HG02885 (cell line): Measurements from ENCODE around the gene SCAMP2.

Experiments used
- ATAC-seq: cut with Tn5 transposase; IDR thresholded peaks from one replicate; pipeline ENCODE4 v1.9.1; 2021; ENCODE audit warnings: mild to moderate bottlenecking; ENCODE audit not compliant: unreplicated experiment, poor library complexity

SCAMP2 gene

DNA sequence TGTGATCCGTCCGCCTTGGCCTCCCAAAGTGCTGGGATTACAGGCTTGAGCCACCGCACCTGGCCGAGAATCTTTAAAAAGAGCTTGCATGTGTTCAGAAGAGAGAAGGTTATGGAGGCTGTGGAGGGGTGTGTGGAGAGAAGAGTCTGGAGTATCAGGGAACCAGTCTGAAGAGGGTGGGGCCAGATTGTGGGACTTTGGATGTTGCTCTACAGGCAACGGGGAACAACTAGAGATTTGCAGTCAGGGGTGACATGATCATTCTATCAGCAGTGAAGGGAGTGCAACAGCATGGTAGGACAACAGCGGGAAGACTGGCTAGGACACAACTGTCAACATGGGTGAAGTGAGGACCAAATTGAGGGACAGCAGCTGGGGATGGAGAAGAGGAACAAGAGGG lies 8.9 kb downstream of the SCAMP2 start:
- no peak for ATAC-seq

GRCh38 chr15:74863239-74864056 lies 9.7 kb downstream of the SCAMP2 start:
- ATAC-seq = no peak

GRCh38 chr15:74858369-74858740 lies 14.8 kb downstream of the SCAMP2 start:
- ATAC-seq = no peak

DNA sequence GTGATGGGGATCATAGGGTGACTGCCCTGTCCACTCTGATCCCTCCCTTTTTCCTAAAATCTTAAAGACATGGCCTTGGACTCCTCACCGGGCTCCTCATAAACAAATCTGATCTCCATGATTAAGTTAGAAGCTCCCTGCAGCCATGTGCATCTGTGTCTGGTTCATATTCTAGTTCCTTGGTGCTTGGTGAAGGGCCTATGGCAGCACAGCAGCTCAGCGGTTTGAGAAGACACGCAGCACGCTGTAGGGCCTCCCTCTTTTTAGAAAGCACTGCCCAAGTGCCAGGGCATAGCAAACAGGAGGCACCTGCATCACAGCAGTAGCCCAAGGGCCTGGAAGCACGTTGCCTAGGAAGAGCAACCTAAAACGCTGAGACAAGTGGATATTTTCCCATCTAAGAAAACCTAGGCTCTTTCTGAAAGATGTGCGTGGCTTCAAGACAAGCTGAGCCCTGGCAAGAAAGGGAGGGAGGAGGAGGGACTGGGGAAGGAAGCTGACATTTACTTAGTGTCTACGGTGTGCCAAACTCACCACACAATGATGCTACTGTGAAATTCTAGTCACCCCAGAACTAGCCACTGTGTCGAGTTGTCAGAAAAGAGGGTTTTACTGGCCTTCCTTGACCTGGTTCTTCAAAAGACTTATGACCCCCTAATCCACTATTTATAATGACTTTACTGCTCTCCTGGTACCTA lies 15.3 kb downstream of the SCAMP2 start:
- peak; percentile 32 for ATAC-seq

DNA sequence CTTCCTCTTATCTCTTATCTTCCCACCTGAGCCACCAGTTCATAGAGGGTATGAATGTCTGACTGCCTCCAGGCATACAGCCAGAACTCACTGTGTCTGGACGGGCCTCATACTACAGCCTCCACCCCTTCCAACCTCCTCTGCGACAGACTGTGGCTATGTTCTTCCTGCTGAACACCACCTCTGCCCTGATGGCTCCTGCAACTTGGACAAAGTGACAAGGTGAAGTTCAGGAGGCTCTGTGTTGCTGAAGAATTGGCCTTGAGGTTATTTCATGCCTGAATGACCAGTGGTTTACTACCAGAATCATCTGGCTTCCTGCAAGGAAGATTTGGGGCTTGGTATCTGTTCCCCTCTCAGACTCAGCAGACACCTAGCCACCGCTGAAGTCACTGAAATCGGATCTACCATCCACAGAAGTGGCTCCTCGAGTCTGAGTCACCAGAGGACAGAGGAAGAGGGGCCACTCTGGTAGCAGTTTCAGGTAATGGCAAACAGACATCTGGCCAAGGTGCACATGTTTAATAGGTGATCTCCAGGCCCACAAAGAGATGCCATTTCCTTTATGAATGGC lies 16.0 kb downstream of the SCAMP2 start:
- peak; percentile 62 for ATAC-seq

DNA sequence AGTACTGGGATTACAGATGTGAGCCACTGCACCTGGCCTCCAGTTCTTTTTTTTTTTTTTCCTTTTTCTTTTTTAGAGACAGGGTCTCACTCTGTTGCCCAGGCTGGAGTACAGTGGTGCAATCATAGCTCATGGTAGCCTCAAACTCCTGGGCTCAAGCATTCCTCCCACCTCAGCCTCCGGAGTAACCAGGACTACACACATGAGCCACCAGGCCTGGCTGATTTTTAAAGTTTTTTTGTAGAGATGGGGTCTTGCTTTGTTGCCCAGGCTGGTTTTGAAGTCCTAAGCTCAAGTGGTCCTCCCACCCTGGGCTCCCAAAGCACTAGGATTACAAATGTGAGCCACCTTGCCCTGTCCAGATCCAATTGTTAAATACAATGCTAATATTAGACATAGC lies 16.6 kb downstream of the SCAMP2 start:
- no peak for ATAC-seq

GRCh38 chr15:74855857-74856256 lies 17.3 kb downstream of the SCAMP2 start:
- no peak for ATAC-seq

GRCh38 chr15:74854453-74855022 lies 18.6 kb downstream of the SCAMP2 start:
- ATAC-seq = no peak

DNA sequence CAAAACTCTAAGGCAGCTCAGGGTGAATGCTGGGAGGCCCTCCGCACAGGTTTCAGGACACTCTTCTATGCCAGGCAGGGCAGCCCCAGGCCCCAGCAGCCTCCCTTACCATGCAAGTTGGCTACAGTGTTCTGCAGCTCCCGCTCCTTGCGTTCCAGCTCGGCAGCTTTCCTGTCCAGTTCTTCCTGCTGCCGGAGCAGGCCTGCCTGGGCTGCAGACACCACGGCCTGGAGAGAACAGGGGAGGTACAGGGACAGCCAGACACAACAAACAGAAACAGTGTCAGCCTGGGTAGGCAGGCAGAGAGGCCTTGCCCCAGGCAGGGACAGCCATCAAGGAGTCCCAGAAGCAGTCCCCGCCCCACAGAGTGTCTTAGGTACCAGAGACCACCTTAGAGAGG lies 21.2 kb downstream of the SCAMP2 start:
- ATAC-seq = no peak

GRCh38 chr15:74850393-74850792 lies 22.8 kb downstream of the SCAMP2 start:
- ATAC-seq = no peak

DNA sequence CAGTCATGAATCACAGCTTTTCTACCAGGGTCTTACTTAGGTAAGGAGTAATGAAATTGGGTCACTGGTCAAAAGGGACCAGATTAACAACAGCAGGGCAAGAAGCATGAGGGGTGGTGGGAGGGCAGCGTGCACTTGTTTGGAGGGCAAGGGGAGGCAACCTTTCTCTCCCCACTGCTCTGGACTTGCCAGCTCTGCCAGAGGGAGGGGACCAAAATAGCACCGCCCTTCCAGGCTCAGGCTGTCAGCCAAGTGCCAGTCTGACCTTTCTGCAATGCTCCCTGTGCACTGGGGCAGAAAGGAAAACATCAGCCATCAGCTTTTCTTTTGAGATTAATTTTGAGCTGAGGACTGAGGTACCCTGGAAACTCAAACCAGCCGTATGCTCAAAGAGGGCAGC lies 25.7 kb downstream of the SCAMP2 start:
- ATAC-seq = no peak

GRCh38 chr15:74845581-74845980 lies 27.6 kb downstream of the SCAMP2 start:
- no peak for ATAC-seq

GRCh38 chr15:74845208-74845568 lies 28.0 kb downstream of the SCAMP2 start:
- no peak for ATAC-seq

GRCh38 chr15:74844319-74845207 lies 28.6 kb downstream of the SCAMP2 start:
- ATAC-seq = no peak

DNA sequence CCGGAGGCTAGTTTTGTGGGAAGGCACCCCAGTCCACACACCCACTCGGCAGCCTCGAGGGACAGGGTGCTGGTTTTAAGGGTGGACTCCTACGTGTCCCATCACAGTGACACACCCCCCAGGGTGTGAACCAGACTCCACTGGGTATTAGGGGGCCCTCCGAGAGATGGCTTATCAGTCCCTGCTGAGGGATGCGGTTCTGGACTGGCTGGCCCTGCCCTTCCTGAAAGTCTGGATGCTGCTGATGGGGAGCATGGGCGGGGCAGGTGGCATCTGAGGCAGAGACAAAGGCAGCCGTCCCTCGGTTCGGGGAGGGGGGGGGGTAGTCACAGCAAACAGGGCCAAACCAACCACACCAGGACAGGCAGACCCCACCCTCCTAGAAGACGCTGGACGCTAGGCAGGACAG lies 29.3 kb downstream of the SCAMP2 start:
- ATAC-seq = no peak

- no peak for ATAC-seq
Observed at GRCh38 chr15:74843445-74843828, 29.7 kb downstream of the SCAMP2 start.

GRCh38 chr15:74842581-74843444 lies 30.4 kb downstream of the SCAMP2 start, which contains the start of gene ULK3:
TSS of gene ULK3 (minus strand) at chr15:74843156. CDS start at chr15:74843105, 51 bp downstream.
- ATAC-seq = peak; percentile 85

DNA sequence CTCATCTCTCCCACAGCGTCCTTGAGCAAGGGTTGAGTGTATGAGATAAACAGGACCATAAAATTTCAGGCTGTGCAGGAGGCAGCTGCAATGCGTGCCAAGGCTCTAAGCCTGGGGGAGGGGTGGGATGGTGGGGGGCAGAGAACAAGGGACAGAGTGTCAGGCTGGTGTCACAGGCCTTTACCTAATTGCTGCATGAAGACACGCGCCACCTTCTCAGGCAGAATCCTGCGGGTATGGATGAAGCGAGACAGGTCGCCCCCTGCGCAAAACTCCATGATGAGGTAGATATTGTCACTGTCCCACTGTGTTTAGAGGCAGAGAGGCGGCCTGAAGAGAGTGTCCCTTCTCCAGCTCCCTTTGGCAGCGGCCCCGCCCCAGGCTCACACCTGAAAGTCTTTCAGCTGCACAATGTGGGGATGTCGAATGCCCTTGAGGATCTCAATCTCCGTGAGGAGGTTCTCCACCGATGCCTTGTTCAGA lies 31.2 kb downstream of the SCAMP2 start:
- ATAC-seq = no peak
